LNCAP (cell line): Measurements from ENCODE around the gene SCYGR6.

Experiments used
- CTCF ChIP-seq: fragments of 450-650 bp; IDR thresholded peaks from 2 replicates; pipeline ENCODE4 v1.5.1; 2017; ENCODE audit warnings: mild to moderate bottlenecking

Gene SCYGR6

DNA sequence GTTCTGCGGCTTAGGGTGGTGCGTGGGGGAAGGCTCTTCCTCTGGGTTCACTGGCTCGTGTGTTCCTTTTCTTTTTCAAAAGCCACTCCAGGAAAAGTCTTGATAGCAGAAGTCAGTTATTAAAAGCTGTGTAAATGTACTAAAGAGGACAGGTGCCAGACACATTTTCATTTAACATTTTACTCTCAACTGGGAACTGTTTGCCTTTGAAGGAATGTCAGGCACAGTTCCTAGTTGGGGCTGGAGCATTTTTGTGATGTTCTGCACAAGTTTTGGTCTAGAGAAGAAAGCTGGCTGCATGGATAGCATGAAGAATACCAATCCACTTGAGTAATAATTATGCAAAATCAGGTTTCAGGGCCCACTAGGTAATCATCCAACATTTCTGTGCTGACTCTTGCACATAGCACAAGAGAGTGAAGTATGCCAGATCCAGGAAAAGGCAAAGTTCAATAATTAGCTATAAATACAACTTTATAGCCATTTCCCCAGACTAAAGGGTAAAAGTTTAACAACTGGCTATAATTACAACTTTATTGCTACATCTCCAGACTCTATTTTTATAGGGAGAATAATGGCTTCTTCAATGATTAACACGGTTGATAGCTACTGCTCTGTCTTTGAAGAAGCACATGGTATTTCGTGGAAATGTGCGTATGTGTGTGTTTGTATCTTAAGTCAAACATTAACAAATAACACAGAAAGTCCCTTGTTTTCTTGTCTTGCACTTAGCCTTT lies 37.4 kb upstream of the SCYGR6 start:
- no peak for TF ChIP-seq CTCF

- TF ChIP-seq CTCF = no peak
Observed at GRCh38 chr2:227759411-227760118, 35.0 kb upstream of the SCYGR6 start.

DNA sequence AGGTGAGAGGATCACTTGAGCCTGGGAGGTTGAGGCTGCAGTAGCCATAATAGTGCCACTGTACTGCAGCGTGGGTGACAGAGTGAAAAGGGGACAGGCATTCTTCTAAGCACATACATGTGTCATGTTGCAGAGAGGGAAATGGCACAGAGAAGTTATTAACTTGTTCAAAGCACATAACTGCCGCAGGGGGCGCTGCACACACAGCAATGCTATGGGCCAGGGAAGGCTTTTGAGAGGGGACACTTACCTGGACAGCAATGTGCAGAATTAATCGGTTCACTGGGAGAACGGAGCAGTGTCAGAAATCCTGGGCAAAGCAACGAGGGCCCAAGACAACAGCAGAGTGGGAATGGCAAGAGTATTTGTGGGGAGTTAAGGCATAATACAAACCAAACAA lies 23.5 kb upstream of the SCYGR6 start:
- peak; percentile 31; the same call in 1 of the 2 replicates for TF ChIP-seq CTCF

- no peak for TF ChIP-seq CTCF
Observed at GRCh38 chr2:227745594-227745993, 21.0 kb upstream of the SCYGR6 start, which contains the start of gene SCYGR8. Gene SCYGR8 (plus strand): TSS chr2:227745894. CDS start chr2:227745894, 0 bp downstream.

DNA sequence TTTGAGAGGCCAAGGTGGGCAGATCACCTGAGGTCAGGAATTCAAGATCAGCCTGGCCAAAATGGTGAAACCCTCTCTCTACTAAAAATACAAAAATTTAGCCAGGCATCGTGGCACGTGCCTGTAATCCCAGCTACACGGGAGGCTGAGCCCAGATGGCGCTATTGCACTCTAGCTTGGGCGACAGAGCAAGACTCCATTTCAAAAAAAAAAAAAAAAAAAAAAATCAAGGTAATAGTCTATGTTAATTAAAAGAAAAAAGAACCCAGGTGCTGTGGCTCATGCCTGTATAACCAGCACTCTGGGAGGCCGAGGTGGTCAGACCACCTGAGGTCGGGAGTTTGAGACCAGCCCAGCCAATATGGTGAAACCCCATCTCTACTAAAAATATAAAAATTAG lies 16.1 kb upstream of the SCYGR6 start:
- peak; percentile 10; the same call in 1 of the 2 replicates for TF ChIP-seq CTCF

- no peak for TF ChIP-seq CTCF
Observed at GRCh38 chr2:227739351-227739750, 14.8 kb upstream of the SCYGR6 start.

DNA sequence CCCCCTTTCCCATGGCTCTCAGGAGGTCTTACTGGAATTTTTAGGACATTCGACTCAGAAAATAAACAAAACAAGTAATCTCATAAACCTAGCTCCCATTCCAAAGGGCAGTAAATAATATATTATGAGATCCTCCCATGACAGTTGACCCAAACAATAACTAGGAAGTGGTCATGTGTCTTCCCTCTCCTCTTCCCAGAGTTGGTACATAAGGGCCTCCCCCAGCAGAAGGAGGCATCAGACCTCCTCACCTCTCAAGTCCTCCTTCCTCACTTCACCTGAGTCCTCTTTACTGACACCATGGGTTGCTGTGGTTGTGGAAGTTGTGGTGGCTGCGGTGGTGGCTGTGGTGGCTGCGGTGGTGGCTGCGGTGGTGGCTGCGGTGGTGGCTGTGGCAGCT lies 3.5 kb upstream of the SCYGR6 start, which contains the start of gene SCYGR7:
SCYGR7 (plus strand) TSS at position 301 of the 400 bp plus-strand sequence; CDS start at position 301, 0 bp downstream.
- no peak for TF ChIP-seq CTCF
